PC-3 (cell line): ENCODE results near the gene PIAS4.

ENCODE experiments used
- CTCF ChIP-seq: fragments of 300-600 bp; sonication (generic); conservative IDR thresholded peaks from 2 replicates; pipeline ENCODE4 v1.5.1; 2017; ENCODE audit warnings: antibody characterized with exemption, low read depth, mild to moderate bottlenecking, low read length
- EZH2phosphoT487 ChIP-seq: fragments of 300-600 bp; sonication (generic); IDR thresholded peaks from 2 replicates; pipeline ENCODE4 v1.6.1; 2018; ENCODE audit warnings: mild to moderate bottlenecking, antibody characterized with exemption, low read length, borderline replicate concordance

- TF ChIP-seq EZH2phosphoT487 (no peak), CTCF (no peak)
These were observed 69.5 kb downstream of the PIAS4 start for GRCh38 chr19:4077007-4077374.
